ENCODE measurements around the gene PPP1R15A. TPM values are rescaled to one million over a fixed set of nuclear protein-coding genes. Genes with fewer than 3 reads are reported as not detected.
"Not testable (repeated sequence)": the region's sequence is repeated elsewhere in the genome, so short reads cannot be mapped to it uniquely, and the experiment has no call there.

PPP1R15A gene
- total and polyA plus RNA-seq, 9 donors, result 22.8 to 156 (median 54.8) TPM

- Histone ChIP-seq H3K27ac (no peak overlapping the region), H3K36me3 (no peaks in the 10 kb centered on the region), H3K4me1 (ENCODE audit: insufficient read depth) (peaks cover 16% of the 10 kb centered on the region), H3K4me3 (no peak overlapping the region), H3K27me3 (no peaks in the 10 kb centered on the region), H3K9me3 (no peaks in the 10 kb centered on the region)
- intact Hi-C loops (cut with DNase I), result loop anchor here in 1 of 4 donors (10.0 kb wide), 1 partner anchor 95 kb away; the partner anchor contains the start of gene FTL
- 95 to 97% (median 96%) methylated on average over 9 of the region's 9 CpGs for WGBS, 3 donors
- TF ChIP-seq, protein P1, sequence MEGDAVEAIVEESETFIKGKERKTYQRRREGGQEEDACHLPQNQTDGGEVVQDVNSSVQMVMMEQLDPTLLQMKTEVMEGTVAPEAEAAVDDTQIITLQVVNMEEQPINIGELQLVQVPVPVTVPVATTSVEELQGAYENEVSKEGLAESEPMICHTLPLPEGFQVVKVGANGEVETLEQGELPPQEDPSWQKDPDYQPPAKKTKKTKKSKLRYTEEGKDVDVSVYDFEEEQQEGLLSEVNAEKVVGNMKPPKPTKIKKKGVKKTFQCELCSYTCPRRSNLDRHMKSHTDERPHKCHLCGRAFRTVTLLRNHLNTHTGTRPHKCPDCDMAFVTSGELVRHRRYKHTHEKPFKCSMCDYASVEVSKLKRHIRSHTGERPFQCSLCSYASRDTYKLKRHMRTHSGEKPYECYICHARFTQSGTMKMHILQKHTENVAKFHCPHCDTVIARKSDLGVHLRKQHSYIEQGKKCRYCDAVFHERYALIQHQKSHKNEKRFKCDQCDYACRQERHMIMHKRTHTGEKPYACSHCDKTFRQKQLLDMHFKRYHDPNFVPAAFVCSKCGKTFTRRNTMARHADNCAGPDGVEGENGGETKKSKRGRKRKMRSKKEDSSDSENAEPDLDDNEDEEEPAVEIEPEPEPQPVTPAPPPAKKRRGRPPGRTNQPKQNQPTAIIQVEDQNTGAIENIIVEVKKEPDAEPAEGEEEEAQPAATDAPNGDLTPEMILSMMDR (IDR thresholded peaks at IDR 0.05), result no peak
- TF ChIP-seq POLR2A (IDR thresholded peaks at IDR 0.05), result no peak
- TF ChIP-seq EP300 (IDR thresholded peaks at IDR 0.05), result no peak
- no peak for DNase-seq
Measured at GRCh38 chr19:48870048-48870447, 2.2 kb upstream of the PPP1R15A start.

- 63 to 81% (median 68%) methylated on average over 31 of the region's 31 CpGs for WGBS, 3 donors
- H3K9me3 ChIP-seq, H3K36me3 ChIP-seq, H3K27me3 ChIP-seq: not testable (repeated sequence)
- H3K27ac ChIP-seq, result peak overlapping the region; percentile 83 to 99
- peak overlapping the region; percentile 97 for H3K4me3 ChIP-seq
- H3K4me1 ChIP-seq (ENCODE audit: insufficient read depth), result peaks cover 20% of the 10 kb centered on the region
- DNase-seq, result peak in 2 of 5 donors; percentile 51 to 56
- intact Hi-C loops (cut with DNase I), result loop anchor here in 2 of 4 donors (2.0 to 10.0 kb wide), 2 partner anchors 29 to 93 kb away; partner anchors contain the start of genes FTL (in 1 of the 2) and NUCB1 (in 1 of the 2)
Measured at GRCh38 chr19:48871471-48872181, 595 bp upstream of the PPP1R15A start.

- Histone ChIP-seq H3K27me3 (no peaks in the 10 kb centered on the region), H3K4me1 (ENCODE audit: insufficient read depth) (peaks cover 13% of the 10 kb centered on the region), H3K4me3 (peak overlapping the region; percentile 97), H3K36me3 (no peaks in the 10 kb centered on the region), H3K9me3 (no peaks in the 10 kb centered on the region), H3K27ac (peak overlapping the region; percentile 99)
- TF ChIP-seq EP300 (IDR thresholded peaks at IDR 0.05) (peak; percentile 72), POLR2A (IDR thresholded peaks at IDR 0.05) (peak; percentile 28)
- TF ChIP-seq, protein P1 (IDR thresholded peaks at IDR 0.05), result peak in 1 of 3 donors; percentile 45
- DNase-seq, result peak; percentile 80 to 94 (median 88)
- intact Hi-C loops (cut with DNase I), result loop anchor here in 2 of 4 donors (2.0 to 10.0 kb wide), 2 partner anchors 28 to 92 kb away; partner anchors contain the start of genes FTL (in 1 of the 2) and NUCB1 (in 1 of the 2)
- WGBS, 3 donors, result 1 to 2% (median 2%) methylated on average over 14 of the region's 14 CpGs
Measured at GRCh38 chr19:48872884-48873475, 759 bp downstream of the PPP1R15A start.

GRCh38 chr19:48873476-48874302 is 1.5 kb downstream of the PPP1R15A start:
- Histone ChIP-seq H3K27me3 (no peaks in the 10 kb centered on the region), H3K9me3 (no peaks in the 10 kb centered on the region), H3K4me3 (peak overlapping the region; percentile 97), H3K27ac (peak overlapping the region; percentile 99), H3K4me1 (ENCODE audit: insufficient read depth) (peaks cover 13% of the 10 kb centered on the region), H3K36me3 (no peaks in the 10 kb centered on the region)
- intact Hi-C loops (cut with DNase I), result loop anchor here in 2 of 4 donors (2.0 to 10.0 kb wide), 2 partner anchors 27 to 91 kb away; partner anchors contain the start of genes FTL (in 1 of the 2) and NUCB1 (in 1 of the 2)
- TF ChIP-seq POLR2A (IDR thresholded peaks at IDR 0.05) (no peak), EP300 (IDR thresholded peaks at IDR 0.05) (no peak)
- TF ChIP-seq, protein P1 (IDR thresholded peaks at IDR 0.05), result no peak
- WGBS, 3 donors, result 26 to 30% (median 30%) methylated on average over 14 of the region's 14 CpGs
- peak in 2 of 5 donors; percentile 36 to 38 for DNase-seq
